Transverse colon (tissue), 4 donors: ENCODE data around the gene RAVER1.

Experiments
- POLR2A ChIP-seq: fragments of 450-650 bp; IDR thresholded peaks from one replicate; pipeline ENCODE4 v1.6.1; 2016; ENCODE audit warnings: antibody characterized with exemption, mild to moderate bottlenecking, moderate library complexity
- POLR2AphosphoS5 ChIP-seq, 3 donors: sonication (generic); formaldehyde crosslinking; IDR thresholded peaks; one replicate each; pipeline ENCODE4 v1.6.1; 2016; ENCODE audit warnings: antibody characterized with exemption in 3 of 3
- TF ChIP-seq, protein P1 (sequence below), 5 experiments: fragments of 200-600 bp in 3 of 5; fragments of 450-650 bp in 2 of 5; sonication (generic) in 3 of 5; IDR thresholded peaks; 1 replicate in 2 of 5; 2 replicates in 3 of 5; pipeline ENCODE4 v1.5.1; 2016 to 2017; ENCODE audit warnings: antibody characterized with exemption in 5 of 5, inconsistent platforms in 3 of 5, mild to moderate bottlenecking in 2 of 5, moderate library complexity in 1 of 5

DNA sequence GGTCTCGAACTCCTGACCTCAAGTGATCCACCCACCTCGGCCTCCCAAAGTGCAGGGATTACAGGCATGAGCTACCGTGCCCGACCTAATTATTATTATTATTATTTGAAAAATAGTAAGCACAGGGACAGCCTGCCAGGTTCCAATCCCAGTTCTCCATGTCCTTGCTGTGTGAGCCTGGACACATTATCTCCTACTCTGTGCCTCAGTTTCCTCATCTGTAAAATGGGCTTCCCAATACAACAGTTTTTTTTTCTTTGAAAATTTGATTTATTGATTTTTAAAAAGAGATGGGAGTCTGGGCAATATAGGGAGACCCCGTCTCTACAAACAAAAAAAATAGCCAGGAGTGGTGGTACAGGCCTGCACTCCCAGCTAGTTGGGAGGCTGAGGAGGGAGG, 27.0 kb downstream of the RAVER1 start:
- TF ChIP-seq POLR2AphosphoS5 (IDR thresholded peaks at IDR 0.05) (no peak), POLR2A (no peak)
- TF ChIP-seq, protein P1, sequence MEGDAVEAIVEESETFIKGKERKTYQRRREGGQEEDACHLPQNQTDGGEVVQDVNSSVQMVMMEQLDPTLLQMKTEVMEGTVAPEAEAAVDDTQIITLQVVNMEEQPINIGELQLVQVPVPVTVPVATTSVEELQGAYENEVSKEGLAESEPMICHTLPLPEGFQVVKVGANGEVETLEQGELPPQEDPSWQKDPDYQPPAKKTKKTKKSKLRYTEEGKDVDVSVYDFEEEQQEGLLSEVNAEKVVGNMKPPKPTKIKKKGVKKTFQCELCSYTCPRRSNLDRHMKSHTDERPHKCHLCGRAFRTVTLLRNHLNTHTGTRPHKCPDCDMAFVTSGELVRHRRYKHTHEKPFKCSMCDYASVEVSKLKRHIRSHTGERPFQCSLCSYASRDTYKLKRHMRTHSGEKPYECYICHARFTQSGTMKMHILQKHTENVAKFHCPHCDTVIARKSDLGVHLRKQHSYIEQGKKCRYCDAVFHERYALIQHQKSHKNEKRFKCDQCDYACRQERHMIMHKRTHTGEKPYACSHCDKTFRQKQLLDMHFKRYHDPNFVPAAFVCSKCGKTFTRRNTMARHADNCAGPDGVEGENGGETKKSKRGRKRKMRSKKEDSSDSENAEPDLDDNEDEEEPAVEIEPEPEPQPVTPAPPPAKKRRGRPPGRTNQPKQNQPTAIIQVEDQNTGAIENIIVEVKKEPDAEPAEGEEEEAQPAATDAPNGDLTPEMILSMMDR (IDR thresholded peaks at IDR 0.05): no peak
